ENCODE data around the gene DEUP1.

- TF ChIP-seq CTCF (IDR thresholded peaks at IDR 0.05; ENCODE audit: low read length) (no peak), EZH2 (IDR thresholded peaks at IDR 0.05; ENCODE audit: borderline replicate concordance, low read length) (no peak)
Observed at GRCh38 chr11:93322207-93322606, 8.3 kb upstream of the DEUP1 start.
